ELR (cell line): ENCODE measurements around the gene PF4V1.
"Not testable (repeated sequence)": the region's sequence is repeated elsewhere in the genome, so short reads cannot be mapped to it uniquely, and the experiment has no call there.

Source experiments
- DNase-seq: peaks from one replicate; pipeline ENCODE4 v3.0.0-alpha.2; 2015; ENCODE audit warnings: low read depth

PF4V1 gene

GRCh38 chr4:73870768-73871167 lies 17.7 kb downstream of the PF4V1 start:
- DNase-seq: peak; percentile 65

GRCh38 chr4:73871511-73872310 lies 18.6 kb downstream of the PF4V1 start:
- peak; percentile 49 for DNase-seq

GRCh38 chr4:73872316-73873108 lies 19.4 kb downstream of the PF4V1 start:
- peak; percentile 45 for DNase-seq

GRCh38 chr4:73874386-73874785 lies 21.3 kb downstream of the PF4V1 start:
- DNase-seq: no peak

- DNase-seq: no peak
These were observed 22.3 kb downstream of the PF4V1 start for GRCh38 chr4:73875401-73875800.

GRCh38 chr4:73883306-73883705 lies 30.2 kb downstream of the PF4V1 start:
- DNase-seq: peak; percentile 85

GRCh38 chr4:73885574-73886267 lies 32.6 kb downstream of the PF4V1 start:
- DNase-seq: peak; percentile 71

GRCh38 chr4:73891326-73891725 lies 38.2 kb downstream of the PF4V1 start:
- no peak for DNase-seq

- no peak for DNase-seq
These were observed 38.8 kb downstream of the PF4V1 start for GRCh38 chr4:73891739-73892405.

GRCh38 chr4:73892966-73893365 lies 39.9 kb downstream of the PF4V1 start:
- no peak for DNase-seq

- no peak for DNase-seq
These were observed 40.9 kb downstream of the PF4V1 start for GRCh38 chr4:73894001-73894400.

GRCh38 chr4:73895201-73896175 lies 42.4 kb downstream of the PF4V1 start:
- no peak for DNase-seq

- DNase-seq: no peak
These were observed 43.3 kb downstream of the PF4V1 start for GRCh38 chr4:73896416-73896815.

- DNase-seq: no peak
These were observed 44.5 kb downstream of the PF4V1 start for GRCh38 chr4:73897380-73898136.

GRCh38 chr4:73899338-73899737 lies 46.2 kb downstream of the PF4V1 start:
- not testable (repeated sequence) for DNase-seq

- DNase-seq: no peak
These were observed 47.9 kb downstream of the PF4V1 start for GRCh38 chr4:73901031-73901430.

GRCh38 chr4:73902038-73902637 lies 49.0 kb downstream of the PF4V1 start:
- peak; percentile 79 for DNase-seq

- no peak for DNase-seq
These were observed 49.9 kb downstream of the PF4V1 start for GRCh38 chr4:73902817-73903547.
